ENCODE measurements around the gene FAM111A.

The FAM111A gene

DNA sequence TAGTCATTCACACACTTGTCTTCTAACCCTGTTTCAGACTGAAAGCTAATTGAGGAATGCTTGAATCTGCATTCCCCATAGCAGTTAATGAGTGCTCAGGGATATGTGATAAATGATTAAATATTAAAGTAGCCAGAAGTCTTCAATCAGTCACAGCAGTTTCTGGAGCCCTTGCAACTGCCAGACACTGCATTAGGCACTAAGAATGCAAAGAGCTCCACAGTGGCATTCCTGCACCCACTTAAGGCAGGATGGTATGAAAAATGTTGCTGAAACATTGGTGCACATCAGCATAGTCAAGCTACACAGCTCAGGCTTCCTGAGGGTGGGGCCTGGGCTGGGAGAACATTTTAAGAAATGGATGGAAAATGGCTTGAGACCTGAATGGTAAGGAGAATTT, 35.7 kb downstream of the FAM111A start:
- H3K9me3 ChIP-seq = peaks cover 24% of the 10 kb centered on the region
- H3K36me3 ChIP-seq = peaks cover 18% of the 10 kb centered on the region; the same call in 1 of the 2 replicates
- no peak overlapping the region for H3K9ac ChIP-seq
- peaks cover 15% of the 10 kb centered on the region; the same call in 1 of the 2 replicates for H4K20me1 ChIP-seq
- no peak overlapping the region for H3K27ac ChIP-seq
- H3K4me3 ChIP-seq = no peak overlapping the region
- no peak overlapping the region for H3K4me2 ChIP-seq
- peaks cover 18% of the 10 kb centered on the region for H3K27me3 ChIP-seq
- peaks cover 23% of the 10 kb centered on the region for H3K4me1 ChIP-seq
- TF ChIP-seq Cebpa-rat (IDR thresholded peaks at IDR 0.05) = no peak

DNA sequence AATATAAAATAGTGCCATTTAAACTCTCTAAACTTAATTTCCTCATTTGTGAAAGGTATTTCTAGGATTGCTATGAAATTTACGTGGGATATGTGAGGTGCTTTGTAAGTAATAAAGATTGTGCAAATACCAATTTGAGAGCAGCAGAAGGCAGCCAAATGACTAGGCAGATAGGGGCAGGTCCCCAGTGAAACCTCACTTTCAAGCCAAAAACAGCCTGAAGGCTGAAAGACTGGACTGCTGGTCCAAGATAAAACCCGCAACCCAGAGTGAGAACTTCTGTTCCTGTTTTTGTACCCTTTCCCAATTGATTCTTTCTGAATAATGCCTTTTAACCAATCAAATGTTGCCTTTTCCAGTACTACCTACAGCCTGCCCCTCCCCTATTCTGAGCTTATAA, 36.5 kb downstream of the FAM111A start:
- no peak for TF ChIP-seq Cebpa-rat (IDR thresholded peaks at IDR 0.05)
- H3K27ac ChIP-seq = no peak overlapping the region

GRCh38 chr11:59180168-59180776, 37.6 kb downstream of the FAM111A start:
- Histone ChIP-seq H3K4me1 (peaks cover 4% of the 10 kb centered on the region; the same call in 1 of the 2 replicates), H3K4me2 (no peak overlapping the region), H3K4me3 (no peak overlapping the region), H3K36me3 (peaks cover 19% of the 10 kb centered on the region; the same call in 1 of the 2 replicates), H3K27ac (no peak overlapping the region), H3K9ac (no peak overlapping the region), H3K27me3 (0 out of 2 replicates have a peak, but pooled peaks cover 3% of the 10 kb centered on the region), H4K20me1 (no peaks in the 10 kb centered on the region; the same call in 1 of the 2 replicates), H3K9me3 (peaks cover 24% of the 10 kb centered on the region)
- no peak for TF ChIP-seq Cebpa-rat (IDR thresholded peaks at IDR 0.05)

More for the DNA sequence above, 36.5 kb downstream of the FAM111A start:
- Histone ChIP-seq H3K4me2 (no peak overlapping the region), H3K36me3 (peaks cover 19% of the 10 kb centered on the region; the same call in 1 of the 2 replicates), H3K27me3 (peaks cover 10% of the 10 kb centered on the region; the same call in 1 of the 2 replicates), H3K9me3 (peaks cover 24% of the 10 kb centered on the region), H3K4me1 (peaks cover 16% of the 10 kb centered on the region), H3K4me3 (no peak overlapping the region), H3K9ac (no peak overlapping the region), H4K20me1 (peaks cover 10% of the 10 kb centered on the region; the same call in 1 of the 2 replicates)

- peaks cover 20% of the 10 kb centered on the region; the same call in 1 of the 2 replicates for H3K36me3 ChIP-seq
- H3K9me3 ChIP-seq = peaks cover 24% of the 10 kb centered on the region
- H3K4me1 ChIP-seq = no peaks in the 10 kb centered on the region
- no peak overlapping the region for H3K4me2 ChIP-seq
- no peaks in the 10 kb centered on the region; the same call in 1 of the 2 replicates for H4K20me1 ChIP-seq
- H3K9ac ChIP-seq = no peak overlapping the region
- no peak overlapping the region for H3K4me3 ChIP-seq
- H3K27me3 ChIP-seq = no peaks in the 10 kb centered on the region
- H3K27ac ChIP-seq = no peak overlapping the region
- TF ChIP-seq Cebpa-rat (IDR thresholded peaks at IDR 0.05) = no peak
Measured at GRCh38 chr11:59180907-59181306, 38.3 kb downstream of the FAM111A start.

GRCh38 chr11:59181746-59182456, 39.2 kb downstream of the FAM111A start:
- Histone ChIP-seq H3K27me3 (no peaks in the 10 kb centered on the region), H3K36me3 (peaks cover 27% of the 10 kb centered on the region; the same call in 1 of the 2 replicates), H3K27ac (no peak overlapping the region), H3K9me3 (peaks cover 24% of the 10 kb centered on the region), H3K4me1 (no peaks in the 10 kb centered on the region), H3K9ac (no peak overlapping the region), H4K20me1 (no peaks in the 10 kb centered on the region), H3K4me2 (no peak overlapping the region), H3K4me3 (no peak overlapping the region)
- no peak for TF ChIP-seq Cebpa-rat (IDR thresholded peaks at IDR 0.05)

- no peaks in the 10 kb centered on the region for H4K20me1 ChIP-seq
- peaks cover 24% of the 10 kb centered on the region for H3K9me3 ChIP-seq
- no peaks in the 10 kb centered on the region for H3K27me3 ChIP-seq
- peaks cover 27% of the 10 kb centered on the region; the same call in 1 of the 2 replicates for H3K36me3 ChIP-seq
- no peak overlapping the region for H3K27ac ChIP-seq
- no peak overlapping the region for H3K4me2 ChIP-seq
- no peak for TF ChIP-seq Cebpa-rat (IDR thresholded peaks at IDR 0.05)
- H3K4me3 ChIP-seq = no peak overlapping the region
- H3K9ac ChIP-seq = no peak overlapping the region
- no peaks in the 10 kb centered on the region for H3K4me1 ChIP-seq
Measured at GRCh38 chr11:59182457-59183151, 39.9 kb downstream of the FAM111A start.

DNA sequence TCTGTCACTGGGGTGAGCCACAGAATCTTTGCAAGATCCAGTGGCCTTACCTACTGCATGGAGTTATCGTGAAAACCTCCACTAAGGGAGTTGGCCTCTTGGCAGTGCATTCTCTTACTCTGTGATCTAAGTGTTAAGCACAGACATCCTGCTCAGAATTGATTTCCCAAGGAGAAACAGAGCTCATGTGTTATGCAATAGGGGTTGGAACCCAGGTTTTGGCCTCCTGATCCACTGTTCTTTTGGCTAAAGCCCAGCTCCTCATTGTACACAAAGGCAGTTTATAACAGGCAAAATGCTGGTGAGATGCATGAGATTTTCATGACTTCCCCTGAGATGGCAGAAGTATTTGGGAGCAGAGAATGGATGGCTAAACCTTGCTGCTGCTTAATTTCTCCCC, 41.1 kb downstream of the FAM111A start:
- TF ChIP-seq Cebpa-rat (IDR thresholded peaks at IDR 0.05) = no peak
- Histone ChIP-seq H3K4me2 (no peak overlapping the region), H3K9ac (no peak overlapping the region), H3K9me3 (peaks cover 20% of the 10 kb centered on the region), H3K4me1 (no peaks in the 10 kb centered on the region), H3K27me3 (no peaks in the 10 kb centered on the region), H4K20me1 (no peaks in the 10 kb centered on the region), H3K36me3 (peaks cover 28% of the 10 kb centered on the region; the same call in 1 of the 2 replicates), H3K27ac (no peak overlapping the region), H3K4me3 (no peak overlapping the region)

GRCh38 chr11:59184691-59185339, 42.2 kb downstream of the FAM111A start:
- Histone ChIP-seq H3K27me3 (no peaks in the 10 kb centered on the region), H3K36me3 (peaks cover 38% of the 10 kb centered on the region; the same call in 1 of the 2 replicates), H3K4me1 (peaks cover 4% of the 10 kb centered on the region), H4K20me1 (no peaks in the 10 kb centered on the region), H3K4me3 (no peak overlapping the region), H3K27ac (no peak overlapping the region), H3K4me2 (no peak overlapping the region), H3K9me3 (peaks cover 10% of the 10 kb centered on the region), H3K9ac (no peak overlapping the region)
- no peak for TF ChIP-seq Cebpa-rat (IDR thresholded peaks at IDR 0.05)

- H3K4me2 ChIP-seq = no peak overlapping the region
- H3K36me3 ChIP-seq = peaks cover 43% of the 10 kb centered on the region; the same call in 1 of the 2 replicates
Measured at GRCh38 chr11:59185386-59185945, 42.8 kb downstream of the FAM111A start.

More at GRCh38 chr11:59185386-59185945, 42.8 kb downstream of the FAM111A start:
- Histone ChIP-seq H4K20me1 (no peaks in the 10 kb centered on the region), H3K27ac (no peak overlapping the region), H3K9ac (no peak overlapping the region), H3K9me3 (peaks cover 3% of the 10 kb centered on the region), H3K4me1 (peaks cover 8% of the 10 kb centered on the region), H3K4me3 (no peak overlapping the region), H3K27me3 (no peaks in the 10 kb centered on the region)
- TF ChIP-seq Cebpa-rat (IDR thresholded peaks at IDR 0.05) = no peak

Data from BLaER1 (cell line).